T-cell (primary cell): Measurements from ENCODE around the gene ADAMTSL1. TPM values are rescaled to one million over a fixed set of nuclear protein-coding genes. Genes with fewer than 3 reads are reported as not detected.
A peak's percentile ranks its signal among the peaks of the same experiment; 100 is the strongest.

Experiments used
- ATAC-seq, 4 experiments: fragments of 200-7000 bp in 3 of 4; fragments of 150-1000 bp in 1 of 4; cut with Tn5 transposase; replicated peaks in 1 of 4; 1 replicate in 3 of 4; 2 replicates in 1 of 4; pipeline ENCODE4 v1.10.0; 2021; ENCODE audit warnings: moderate library complexity in 3 of 4, mild to moderate bottlenecking in 2 of 4, moderate number of reproducible peaks in 1 of 4
- CTCF ChIA-PET, 2 donors: fragments of 300-600 bp; sonication (Branson Sonifier 250); formaldehyde crosslinking; loops; one replicate each; lab custom pipeline; 2022; ENCODE audit warnings: antibody characterized with exemption in 2 of 2; lab: Charles Lee
- POLR2A ChIA-PET, 2 donors: fragments of 300-600 bp; sonication (Branson Sonifier 250); formaldehyde crosslinking; loops; one replicate each; lab custom pipeline; 2022; ENCODE audit warnings: antibody characterized with exemption in 2 of 2; lab: Charles Lee
- DNase-seq, 35 experiments: peaks; one replicate each; pipeline versions ENCODE4 v3.0.0 to v3.0.0-alpha.2; 2013 to 2023
- H3K27ac ChIP-seq: one replicate; pipeline ENCODE4 v1.5.1; 2013; ENCODE audit warnings: low read length
- H3K27me3 ChIP-seq, 2 experiments: replicated peaks in 1 of 2; 1 replicate in 1 of 2; 2 replicates in 1 of 2; pipeline versions ENCODE4 v1.6.1 to v1.7.0; 2013; ENCODE audit warnings: low read length in 1 of 2, mixed read lengths in 1 of 2; ENCODE audit not compliant: control insufficient read depth in 2 of 2, insufficient read depth in 2 of 2; ENCODE audit errors: extremely low read depth in 1 of 2
- H3K36me3 ChIP-seq, 2 donors: 1 replicate in 1 of 2; 2 replicates in 1 of 2; pipeline versions ENCODE4 v1.6.1 to v1.7.0; 2013; ENCODE audit warnings: low read length in 1 of 2; ENCODE audit not compliant: control insufficient read depth in 2 of 2, insufficient read depth in 1 of 2; ENCODE audit errors: extremely low read depth in 1 of 2
- H3K4me1 ChIP-seq, 2 experiments: 1 replicate in 1 of 2; 2 replicates in 1 of 2; pipeline versions ENCODE4 v1.6.1 to v1.7.0; 2013; ENCODE audit warnings: low read length in 2 of 2, mixed read lengths in 1 of 2; ENCODE audit not compliant: insufficient read depth in 2 of 2, control insufficient read depth in 1 of 2; ENCODE audit errors: extremely low read depth in 1 of 2
- H3K4me3 ChIP-seq, 2 donors: 1 replicate in 1 of 2; 2 replicates in 1 of 2; pipeline versions ENCODE4 v1.5.1 to v1.7.0; 2013; ENCODE audit warnings: mild to moderate bottlenecking in 2 of 2, low read length in 1 of 2, moderate library complexity in 1 of 2; ENCODE audit not compliant: control insufficient read depth in 1 of 2; ENCODE audit errors: extremely low read depth in 1 of 2
- H3K9me3 ChIP-seq: 2 replicates; pipeline ENCODE4 v1.7.0; 2013
- H3K27ac Mint-ChIP-seq, 2 donors: one replicate each; pipeline ENCODE4 v1.8.0; 2020 to 2021; ENCODE audit warnings: mild to moderate bottlenecking in 2 of 2, mixed read lengths in 2 of 2
- H3K27me3 Mint-ChIP-seq, 2 donors: one replicate each; pipeline ENCODE4 v1.8.0; 2021 to 2022; ENCODE audit warnings: mixed read lengths in 2 of 2
- H3K36me3 Mint-ChIP-seq: one replicate; pipeline ENCODE4 v1.8.0; 2021; ENCODE audit warnings: mixed read lengths
- H3K4me1 Mint-ChIP-seq, 3 donors: one replicate each; pipeline ENCODE4 v1.8.0; 2020 to 2022; ENCODE audit warnings: mixed read lengths in 3 of 3, mild to moderate bottlenecking in 1 of 3
- H3K4me3 Mint-ChIP-seq, 3 donors: one replicate each; pipeline ENCODE4 v1.8.0; 2020 to 2022; ENCODE audit warnings: mild to moderate bottlenecking in 3 of 3, mixed read lengths in 3 of 3, moderate library complexity in 3 of 3
- H3K9me3 Mint-ChIP-seq, 3 donors: one replicate each; pipeline ENCODE4 v1.8.0; 2020 to 2022; ENCODE audit warnings: mixed read lengths in 3 of 3
- WGBS: methylation state at CpG from one replicate; pipeline ENCODE4 v1.1.5; 2013; ENCODE audit warnings: missing lambda C conversion rate; ENCODE audit not compliant: insufficient coverage; 5-methylcytosine and 5-hydroxymethylcytosine counted together
- total RNA-seq, 35 experiments: library from RNA in 6 of 35; stranded (reverse) in 6 of 35; fragments of 120-200 nt in 1 of 35; gene quantifications; one replicate each; pipeline versions ENCODE4 v1.2.1 to v1.2.4 and lab custom pipeline; 2013 to 2026

ADAMTSL1 gene
- total RNA-seq, 5 donors from 2014 or later (not counting 1 experiment from before 2014, with no cell fraction given) = 0.10 TPM; not detected in 4

- Histone ChIP-seq H3K36me3 (no peaks in the 10 kb centered on the region), H3K4me1 (no peaks in the 10 kb centered on the region), H3K27me3 (peaks cover 6 to 12% of the 10 kb centered on the region in 2 experiments), H3K27ac (no peak overlapping the region), H3K4me3 (no peak overlapping the region), H3K9me3 (no peaks in the 10 kb centered on the region)
- ATAC-seq (no peak), DNase-seq (no peak)
- Mint-ChIP-seq H3K27me3 (peaks cover 29 to 50% of the 10 kb centered on the region in 2 donors), H3K4me3 (no peak overlapping the region), H3K9me3 (peaks cover 0 to 6% (median 0%) of the 10 kb centered on the region in 3 donors), H3K36me3 (no peaks in the 10 kb centered on the region), H3K27ac (no peak overlapping the region), H3K4me1 (peaks cover 0 to 2% (median 0%) of the 10 kb centered on the region in 3 donors)
- 97% methylated on average over 5 of the region's 9 CpGs for WGBS
- ChIA-PET CTCF (no interaction called here), POLR2A (no interaction called here)
Observed at GRCh38 chr9:18437315-18438201, 36.4 kb upstream of the ADAMTSL1 start.

GRCh38 chr9:18438300-18438925 is 35.5 kb upstream of the ADAMTSL1 start:
- H3K36me3 ChIP-seq = no peaks in the 10 kb centered on the region
- Mint-ChIP-seq H3K27me3 (peaks cover 29 to 50% of the 10 kb centered on the region in 2 donors), H3K4me1 (peaks cover 0 to 2% (median 0%) of the 10 kb centered on the region in 3 donors), H3K9me3 (peaks cover 0 to 6% (median 0%) of the 10 kb centered on the region in 3 donors), H3K36me3 (no peaks in the 10 kb centered on the region), H3K4me3 (no peak overlapping the region), H3K27ac (no peak overlapping the region)
- ATAC-seq = no peak
- H3K27me3 ChIP-seq = peaks cover 6 to 12% of the 10 kb centered on the region in 2 experiments
- no peak for DNase-seq
- POLR2A ChIA-PET = no interaction called here
- WGBS = 7% methylated on average over 29 of the region's 31 CpGs
- no peaks in the 10 kb centered on the region for H3K4me1 ChIP-seq
- no peak overlapping the region for H3K4me3 ChIP-seq
- H3K27ac ChIP-seq = no peak overlapping the region
- H3K9me3 ChIP-seq = no peaks in the 10 kb centered on the region
- CTCF ChIA-PET = interaction anchor here in 1 of 2 donors (0.6 kb wide), 1 partner anchor 192 kb away, joined by 3 read pairs; no protein-coding TSS in a partner anchor

DNA sequence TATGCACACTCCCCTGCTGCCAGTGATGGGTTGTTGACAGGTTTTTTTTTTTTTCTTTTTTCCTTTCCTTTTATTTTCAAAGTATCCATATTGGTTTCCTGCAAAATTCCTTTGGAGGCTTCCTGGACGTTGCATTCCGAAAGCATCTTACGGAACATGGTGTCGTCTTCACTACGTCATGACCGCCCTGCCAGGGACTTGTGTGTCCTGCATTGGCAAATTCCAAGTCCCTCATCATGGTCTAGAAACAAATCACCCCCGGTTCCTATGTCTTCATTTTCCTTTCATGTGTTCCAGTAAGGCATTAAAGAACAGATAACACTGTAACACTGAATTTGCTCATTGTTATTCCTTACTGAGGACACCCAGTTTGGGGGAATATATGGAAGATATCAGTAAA is 35.0 kb upstream of the ADAMTSL1 start:
- H3K27me3 Mint-ChIP-seq = peaks cover 29 to 46% of the 10 kb centered on the region in 2 donors
- Histone ChIP-seq H3K27me3 (peaks cover 6 to 12% of the 10 kb centered on the region in 2 experiments), H3K9me3 (no peaks in the 10 kb centered on the region), H3K27ac (no peak overlapping the region), H3K36me3 (no peaks in the 10 kb centered on the region), H3K4me3 (no peak overlapping the region), H3K4me1 (no peaks in the 10 kb centered on the region)
- CTCF ChIA-PET = no interaction called here
- WGBS = 90% methylated on average over 6 of the region's 7 CpGs
- DNase-seq (no peak), ATAC-seq (no peak)
- POLR2A ChIA-PET = no interaction called here
- peaks cover 0 to 2% (median 0%) of the 10 kb centered on the region in 3 donors for H3K4me1 Mint-ChIP-seq
- H3K27ac Mint-ChIP-seq = no peak overlapping the region
- H3K4me3 Mint-ChIP-seq = no peak overlapping the region
- peaks cover 0 to 6% (median 0%) of the 10 kb centered on the region in 3 donors for H3K9me3 Mint-ChIP-seq
- no peaks in the 10 kb centered on the region for H3K36me3 Mint-ChIP-seq

DNA sequence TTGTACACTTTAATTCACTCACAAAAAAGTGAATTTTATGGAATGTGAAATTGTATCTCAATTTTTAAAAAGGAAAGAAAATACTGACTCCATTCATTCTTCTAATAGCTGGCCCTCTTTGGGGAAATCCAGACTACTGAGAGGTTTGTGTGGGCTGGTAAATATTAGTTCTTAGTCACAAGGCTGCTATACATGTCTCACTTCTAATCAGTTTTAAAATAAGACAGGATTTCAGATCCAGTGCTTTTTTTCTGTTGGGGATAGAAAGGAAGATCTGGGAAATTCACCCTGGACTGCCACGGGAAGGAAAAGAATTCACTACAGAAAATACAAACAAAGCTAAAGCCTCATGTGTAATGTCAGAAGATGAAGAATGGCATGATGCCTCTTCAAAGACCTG is 32.7 kb upstream of the ADAMTSL1 start:
- H3K27me3 ChIP-seq = peaks cover 6 to 12% of the 10 kb centered on the region in 2 experiments
- H3K4me1 ChIP-seq = no peaks in the 10 kb centered on the region
- Mint-ChIP-seq H3K27ac (no peak overlapping the region), H3K4me3 (no peak overlapping the region), H3K4me1 (peaks cover 0 to 2% (median 0%) of the 10 kb centered on the region in 3 donors), H3K27me3 (peaks cover 25 to 32% of the 10 kb centered on the region in 2 donors), H3K9me3 (no peaks in the 10 kb centered on the region), H3K36me3 (no peaks in the 10 kb centered on the region)
- DNase-seq (no peak), ATAC-seq (no peak)
- WGBS = no CpG with 5 or more reads among the region's 1 CpG
- ChIA-PET CTCF (interaction anchor here in 1 of 2 donors (0.7 to 1.1 kb wide), 2 partner anchors 13 to 69 kb away, joined by 3 to 5 read pairs; no protein-coding TSS in a partner anchor), POLR2A (no interaction called here)
- H3K27ac ChIP-seq = no peak overlapping the region
- no peaks in the 10 kb centered on the region for H3K36me3 ChIP-seq
- H3K9me3 ChIP-seq = no peaks in the 10 kb centered on the region
- H3K4me3 ChIP-seq = no peak overlapping the region

DNA sequence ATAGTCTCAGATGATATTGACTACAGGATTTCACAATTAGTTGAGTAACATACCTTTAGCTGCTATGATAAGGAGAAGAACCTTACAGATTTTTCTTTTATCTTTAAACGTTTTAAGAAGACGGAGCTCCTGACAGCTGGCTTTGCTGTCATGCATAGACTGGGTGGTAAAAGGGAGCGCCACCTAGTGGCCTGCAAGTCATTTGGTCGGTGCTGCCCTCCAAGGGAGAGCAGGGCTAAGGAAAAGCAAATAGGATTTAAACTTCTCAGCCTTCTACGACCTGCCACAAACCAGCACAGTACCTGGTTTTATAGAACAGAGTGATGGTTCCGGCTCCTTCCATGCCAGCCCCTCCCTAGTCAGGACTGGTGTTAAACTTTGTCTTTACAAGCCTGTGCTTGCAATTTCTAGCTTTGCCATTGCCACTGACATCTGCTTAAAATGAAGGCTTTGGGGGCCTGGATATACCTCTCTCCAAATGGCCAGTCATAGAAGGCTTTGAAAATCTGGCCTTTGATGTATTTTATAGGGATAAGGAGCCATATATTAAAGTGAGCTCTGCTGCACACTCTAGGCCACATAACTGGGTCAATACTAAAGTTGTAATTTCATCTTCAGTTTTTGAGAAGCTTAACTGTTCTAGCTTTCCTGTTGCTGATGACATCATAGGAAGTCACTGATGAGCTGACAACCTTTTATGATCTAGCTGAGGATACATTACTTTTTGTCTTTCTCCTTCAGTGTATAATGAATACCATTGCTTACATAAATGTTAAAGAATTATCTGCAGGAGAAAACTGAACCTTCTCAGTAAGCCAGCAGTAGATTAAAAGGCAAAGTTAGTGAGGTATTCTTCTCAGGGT is 31.1 kb upstream of the ADAMTSL1 start:
- H3K27me3 ChIP-seq = peaks cover 6 to 12% of the 10 kb centered on the region in 2 experiments
- H3K4me3 ChIP-seq = no peak overlapping the region
- no peaks in the 10 kb centered on the region for H3K36me3 ChIP-seq
- CTCF ChIA-PET = interaction anchor here in 1 of 2 donors (1.4 kb wide), 1 partner anchor 9 kb away, joined by 3 read pairs; no protein-coding TSS in a partner anchor
- WGBS = 0% methylated on average over 2 of the region's 6 CpGs
- peaks cover 14 to 19% of the 10 kb centered on the region in 2 donors for H3K27me3 Mint-ChIP-seq
- DNase-seq = peak in 24 of 35 experiments; percentile 1 to 51 (median 8)
- H3K36me3 Mint-ChIP-seq = no peaks in the 10 kb centered on the region
- ATAC-seq = peak in 3 of 4 experiments; percentile 50 to 61 (median 57)
- no peaks in the 10 kb centered on the region for H3K9me3 Mint-ChIP-seq
- no peaks in the 10 kb centered on the region for H3K4me1 ChIP-seq
- H3K4me1 Mint-ChIP-seq = peaks cover 0 to 2% (median 0%) of the 10 kb centered on the region in 3 donors
- no peak overlapping the region for H3K27ac Mint-ChIP-seq
- H3K27ac ChIP-seq = no peak overlapping the region
- H3K9me3 ChIP-seq = no peaks in the 10 kb centered on the region
- POLR2A ChIA-PET = no interaction called here
- H3K4me3 Mint-ChIP-seq = no peak overlapping the region
